H1 (cell line): ENCODE measurements around the gene OTOF. TPM values are rescaled to one million over a fixed set of nuclear protein-coding genes. Genes with fewer than 3 reads are reported as not detected.

Source experiments
- CTCF ChIA-PET: fragments of 300-600 bp; sonication (Branson Sonifier 250); formaldehyde crosslinking; loops from one replicate; lab custom pipeline; 2021; ENCODE audit not compliant: partially characterized antibody; lab: Charles Lee
- POLR2A ChIA-PET: fragments of 300-600 bp; sonication (Branson Sonifier 250); formaldehyde crosslinking; loops from one replicate; lab custom pipeline; 2021; ENCODE audit warnings: inconsistent platforms; ENCODE audit not compliant: partially characterized antibody; lab: Charles Lee
- DNase-seq, 2 experiments: peaks; one replicate each; pipeline versions ENCODE4 v3.0.0 to v3.0.0-alpha.2; 2010 to 2022; ENCODE audit warnings: low spot score in 2 of 2, low read depth in 1 of 2, mixed read lengths in 1 of 2
- FAIRE-seq: peaks from 2 replicates; lab custom pipeline; 2011; peaks lifted over from hg19 to GRCh38; lab: Jason Lieb, UNC
- H2AFZ ChIP-seq: 2 replicates; pipeline ENCODE4 v1.8.1; 2012; ENCODE audit warnings: low read length, inconsistent platforms
- H2AK5ac ChIP-seq: 2 replicates; pipeline ENCODE4 v1.6.1; 2013; ENCODE audit warnings: low read depth, low read length
- H2BK120ac ChIP-seq: replicated peaks from 2 replicates; pipeline ENCODE3; 2013; ENCODE audit warnings: low read depth, low read length, inconsistent platforms
- H2BK12ac ChIP-seq: 2 replicates; pipeline ENCODE4 v1.6.1; 2013; ENCODE audit warnings: low read depth, low read length
- H2BK15ac ChIP-seq: 2 replicates; pipeline ENCODE4 v1.6.1; 2013; ENCODE audit warnings: low read length
- H2BK20ac ChIP-seq: 2 replicates; pipeline ENCODE4 v1.6.1; 2013; ENCODE audit warnings: low read length
- H2BK5ac ChIP-seq: 2 replicates; pipeline ENCODE4 v1.6.1; 2013; ENCODE audit warnings: low read depth, low read length
- H3K14ac ChIP-seq: 2 replicates; pipeline ENCODE4 v1.6.1; 2013; ENCODE audit warnings: inconsistent platforms; ENCODE audit not compliant: insufficient read length
- H3K18ac ChIP-seq: 2 replicates; pipeline ENCODE4 v1.6.1; 2013; ENCODE audit warnings: low read length; ENCODE audit errors: extremely low read depth
- H3K23ac ChIP-seq: 2 replicates; pipeline ENCODE4 v1.6.1; 2013; ENCODE audit warnings: inconsistent platforms; ENCODE audit not compliant: insufficient read length
- H3K23me2 ChIP-seq: 2 replicates; pipeline ENCODE4 v1.6.1; 2013; ENCODE audit warnings: low read depth, low read length
- H3K27ac ChIP-seq: 2 replicates; pipeline ENCODE4 v1.6.1; 2011; ENCODE audit warnings: low read depth, low read length, inconsistent platforms
- H3K27me3 ChIP-seq, 4 experiments: replicated peaks in 1 of 4; 1 replicate in 1 of 4; 2 replicates in 3 of 4; pipeline versions ENCODE4 v1.6.1 to v1.8.1; 2011 to 2013; ENCODE audit warnings: low read length in 3 of 4, mild to moderate bottlenecking in 3 of 4, inconsistent platforms in 2 of 4, mixed read lengths in 2 of 4, moderate library complexity in 1 of 4; ENCODE audit not compliant: control insufficient read depth in 3 of 4, insufficient read depth in 3 of 4; ENCODE audit errors: extremely low read depth in 1 of 4
- H3K36me3 ChIP-seq, 4 experiments: 2 replicates each; pipeline versions ENCODE4 v1.6.1 to v1.8.1; 2011 to 2013; ENCODE audit warnings: mild to moderate bottlenecking in 4 of 4, low read length in 3 of 4, moderate library complexity in 2 of 4, control low read depth in 1 of 4, inconsistent platforms in 1 of 4; ENCODE audit not compliant: insufficient read depth in 4 of 4, control insufficient read depth in 2 of 4
- H3K4ac ChIP-seq: replicated peaks from 2 replicates; pipeline ENCODE3; 2013; ENCODE audit warnings: low read length, low read depth, mixed read lengths, inconsistent platforms; ENCODE audit not compliant: insufficient read length
- H3K4me1 ChIP-seq, 4 experiments: replicated peaks in 1 of 4; 1 replicate in 1 of 4; 2 replicates in 3 of 4; pipeline versions ENCODE4 v1.6.1 to v1.8.1; 2011 to 2013; ENCODE audit warnings: low read length in 3 of 4, inconsistent platforms in 2 of 4, mixed read lengths in 1 of 4; ENCODE audit not compliant: insufficient read depth in 4 of 4, control insufficient read depth in 3 of 4
- H3K4me2 ChIP-seq, 2 experiments: 2 replicates each; pipeline versions ENCODE4 v1.6.1 to v1.8.1; 2011 to 2013; ENCODE audit warnings: low read depth in 2 of 2, low read length in 2 of 2, control low read depth in 1 of 2, inconsistent platforms in 1 of 2, mild to moderate bottlenecking in 1 of 2; ENCODE audit not compliant: insufficient read depth in 1 of 2
- H3K4me3 ChIP-seq, 4 experiments: fragments of 200-600, 300-600 bp in 1 of 4; sonication (generic), shearing (Covaris generic), sonication (Bioruptor Twin) in 1 of 4; 2 replicates each; pipeline versions ENCODE4 v1.5.1 to v1.8.1; 2011 to 2016; ENCODE audit warnings: low read length in 4 of 4, low read depth in 3 of 4, control low read depth in 2 of 4, inconsistent platforms in 2 of 4, mild to moderate bottlenecking in 2 of 4, mixed read lengths in 1 of 4, moderate library complexity in 1 of 4; ENCODE audit not compliant: insufficient read depth in 2 of 4; ENCODE audit errors: extremely low read depth in 1 of 4
- H3K56ac ChIP-seq: replicated peaks from 2 replicates; pipeline ENCODE3; 2013; ENCODE audit warnings: low read depth, mild to moderate bottlenecking, mixed read lengths, low read length, inconsistent platforms; ENCODE audit not compliant: insufficient read length
- H3K79me1 ChIP-seq: 2 replicates; pipeline ENCODE4 v1.6.1; 2013; ENCODE audit warnings: low read depth, low read length, control low read depth
- H3K79me2 ChIP-seq, 2 experiments: 2 replicates each; pipeline versions ENCODE4 v1.6.1 to v1.8.1; 2012 to 2013; ENCODE audit warnings: low read length in 2 of 2, mild to moderate bottlenecking in 2 of 2, inconsistent platforms in 1 of 2; ENCODE audit not compliant: insufficient read depth in 2 of 2, control insufficient read depth in 1 of 2
- H3K9ac ChIP-seq, 4 experiments: replicated peaks in 1 of 4; 1 replicate in 1 of 4; 2 replicates in 3 of 4; pipeline versions ENCODE4 v1.6.1 to v1.8.1; 2011 to 2013; ENCODE audit warnings: low read depth in 3 of 4, low read length in 3 of 4, control low read depth in 2 of 4, mild to moderate bottlenecking in 2 of 4, moderate library complexity in 2 of 4, inconsistent platforms in 1 of 4; ENCODE audit errors: extremely low read depth in 1 of 4
- H3K9me3 ChIP-seq, 2 experiments: 2 replicates each; pipeline versions ENCODE4 v1.6.1 to v1.8.1; 2012 to 2013; ENCODE audit warnings: mild to moderate bottlenecking in 2 of 2, moderate library complexity in 2 of 2, control low read depth in 1 of 2, inconsistent platforms in 1 of 2, low read depth in 1 of 2, low read length in 1 of 2, mixed read lengths in 1 of 2; ENCODE audit not compliant: insufficient read depth in 2 of 2
- H4K20me1 ChIP-seq, 2 experiments: replicated peaks in 1 of 2; 2 replicates each; pipeline versions ENCODE3 to v1.8.1; 2011 to 2013; ENCODE audit warnings: inconsistent platforms in 2 of 2, low read length in 2 of 2, mild to moderate bottlenecking in 1 of 2; ENCODE audit not compliant: insufficient read depth in 2 of 2, control insufficient read depth in 1 of 2
- H4K5ac ChIP-seq: 2 replicates; pipeline ENCODE4 v1.6.1; 2013; ENCODE audit warnings: low read length, low read depth, mixed read lengths, inconsistent platforms; ENCODE audit not compliant: insufficient read length
- H4K8ac ChIP-seq: 2 replicates; pipeline ENCODE4 v1.8.0; 2013; ENCODE audit warnings: mild to moderate bottlenecking, moderate library complexity, low read length, inconsistent platforms; ENCODE audit not compliant: insufficient read depth; ENCODE audit errors: extremely low read depth
- H4K91ac ChIP-seq: replicated peaks from 2 replicates; pipeline ENCODE3; 2013; ENCODE audit warnings: low read length, mixed read lengths, inconsistent platforms; ENCODE audit not compliant: insufficient read length
- BCL11A ChIP-seq, 2 experiments: IDR thresholded peaks; one replicate each; pipeline ENCODE4 v1.6.1; 2011; ENCODE audit warnings: low read depth in 2 of 2, low read length in 2 of 2, mild to moderate bottlenecking in 2 of 2
- WGBS, 2 experiments: shearing (Covaris generic) in 1 of 2; methylation state at CpG; one replicate each; pipeline versions ENCODE4 v1.1.6 to v1.1.7; 2013 to 2015; ENCODE audit warnings: low lambda C conversion rate in 2 of 2, mixed read lengths in 2 of 2, inconsistent platforms in 1 of 2, low coverage in 1 of 2, missing lambda C conversion rate in 1 of 2; ENCODE audit not compliant: insufficient replicate concordance in 2 of 2, insufficient coverage in 1 of 2, insufficient read length in 1 of 2; ENCODE audit errors: extremely low coverage in 1 of 2, missing lambda C conversion rate in 1 of 2; 5-methylcytosine and 5-hydroxymethylcytosine counted together
- polyA plus RNA-seq, 7 experiments: library from polyadenylated mRNA; depleted of rRNA in 3 of 7; stranded (reverse) in 5 of 7; unstranded in 2 of 7; fragments of >200 nt in 5 of 7; fragments of 200-250 nt in 2 of 7; gene quantifications; 1 replicate in 5 of 7; 2 replicates in 1 of 7; 4 replicates in 1 of 7; pipeline versions ENCODE4 v1.2.1 to v1.2.3, GENCODE V29; 2011 to 2013; ENCODE audit warnings: missing spikeins in 2 of 7, mixed read lengths in 2 of 7
- total RNA-seq: library from RNA; stranded (reverse); fragmentation: NEBNext Ultra II Directional; extraction: Animal tissue kit (Norgen Biotek cat#: 25700); gene quantifications from 2 replicates; pipeline ENCODE4 v1.2.1, GENCODE V29; 2021

OTOF gene
- total and polyA plus RNA-seq, 2 of the 8 experiments (the other 6 are each of a cell fraction or from before 2014, with no cell fraction given), result 0.06 TPM; not detected in 1

- H3K4ac ChIP-seq, result no peak overlapping the region
- TF ChIP-seq BCL11A (IDR thresholded peaks at IDR 0.05; ENCODE audit: low read depth in 2 of 2, low read length in 2 of 2), result no peak
- H3K36me3 ChIP-seq, result no peaks in the 10 kb centered on the region
- H3K27me3 ChIP-seq, result peaks cover 0 to 3% (median 0%) of the 10 kb centered on the region in 4 experiments; a peak in 1 of 7 replicates
- no peak overlapping the region for H2BK15ac ChIP-seq
- FAIRE-seq, result no peak
- peaks cover 0 to 6% of the 10 kb centered on the region in 2 experiments for H4K20me1 ChIP-seq
- 84% methylated on average over 9 of the region's 9 CpGs; no CpG with 5 or more reads in 1 of the 2 experiments for WGBS, 2 experiments
- H3K9ac ChIP-seq, result no peak overlapping the region
- no peak overlapping the region for H2BK120ac ChIP-seq
- no peaks in the 10 kb centered on the region; a peak in 1 of 4 replicates for H3K9me3 ChIP-seq
- no peaks in the 10 kb centered on the region for H3K79me1 ChIP-seq
- no peak overlapping the region for H2AFZ ChIP-seq
- H3K18ac ChIP-seq, result no peak overlapping the region
- POLR2A ChIA-PET, result no interaction called here
- no peak overlapping the region for H4K8ac ChIP-seq
- H2BK20ac ChIP-seq, result no peak overlapping the region
- H3K56ac ChIP-seq, result no peak overlapping the region
- H3K79me2 ChIP-seq, result no peaks in the 10 kb centered on the region
- H2AK5ac ChIP-seq, result no peak overlapping the region; the same call in 1 of the 2 replicates
- no peak for DNase-seq
- no peak overlapping the region for H3K4me2 ChIP-seq
- H2BK12ac ChIP-seq, result no peak overlapping the region
- H3K14ac ChIP-seq, result no peak overlapping the region
- no peak overlapping the region for H3K23ac ChIP-seq
- no peak overlapping the region for H4K91ac ChIP-seq
- CTCF ChIA-PET, result interaction anchor here (0.6 to 8.2 kb wide), 25 partner anchors 9 to 280 kb away, joined by 3 to 68 read pairs (median 4); no protein-coding TSS in a partner anchor
- H2BK5ac ChIP-seq, result no peak overlapping the region
- peaks cover 6% of the 10 kb centered on the region; the same call in 1 of the 2 replicates for H3K23me2 ChIP-seq
- H4K5ac ChIP-seq, result no peak overlapping the region
- H3K4me1 ChIP-seq, result peaks cover 0 to 3% (median 0%) of the 10 kb centered on the region in 4 experiments; a peak in 1 of 7 replicates
- no peak overlapping the region for H3K4me3 ChIP-seq
- no peak overlapping the region for H3K27ac ChIP-seq
Measured at GRCh38 chr2:26470601-26471260, 7.2 kb downstream of the OTOF start.
